ENCODE measurements around the gene TDRD15. TPM values are rescaled to one million over a fixed set of nuclear protein-coding genes. Genes with fewer than 3 reads are reported as not detected.

The TDRD15 gene
- total and polyA plus RNA-seq, 4 donors: 0.09 to 0.75 (median 0.42) TPM

DNA sequence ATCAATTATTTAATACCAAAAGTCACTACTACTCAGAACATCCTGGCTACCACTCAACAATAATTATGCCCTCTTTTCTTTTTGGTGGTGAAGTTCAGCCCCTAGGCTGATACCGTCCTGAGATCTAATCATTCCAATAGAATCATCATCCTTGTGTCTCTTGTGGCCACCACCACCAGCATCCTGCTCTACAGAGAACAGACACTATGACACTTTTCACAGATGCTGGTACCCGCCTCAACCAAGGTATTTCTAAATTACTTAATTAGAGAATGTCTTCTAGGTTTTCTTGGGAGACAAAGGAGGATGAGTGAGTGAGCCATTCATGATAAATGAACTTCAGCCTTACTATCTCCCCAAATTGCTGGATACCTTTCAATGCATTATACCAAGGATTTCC is 60.0 kb downstream of the TDRD15 start:
- Histone ChIP-seq H3K27ac (ENCODE audit: low read depth in 1 of 2, low read length in 2 of 2) (no peak overlapping the region), H3K9ac (ENCODE audit: low read depth in 1 of 2, low read length in 2 of 2) (no peak overlapping the region), H3K4me3 (ENCODE audit: low read depth in 1 of 3, low read length in 3 of 3) (no peak overlapping the region), H3K9me3 (ENCODE audit: control insufficient read depth in 4 of 4, low read length in 3 of 4) (no peaks in the 10 kb centered on the region), H3K4me1 (ENCODE audit: control insufficient read depth in 4 of 4, insufficient read depth in 4 of 4, low read length in 3 of 4) (no peaks in the 10 kb centered on the region), H3K27me3 (ENCODE audit: control insufficient read depth in 4 of 4, insufficient read depth in 4 of 4, low read length in 3 of 4) (no peaks in the 10 kb centered on the region), H3K36me3 (ENCODE audit: control insufficient read depth in 4 of 4, insufficient read depth in 3 of 4, low read depth in 1 of 4, low read length in 3 of 4) (no peaks in the 10 kb centered on the region)
- TF ChIP-seq GABPA (IDR thresholded peaks at IDR 0.05 in 1 of 2, conservative IDR thresholded peaks at IDR 0.05 in 1 of 2) (no peak), EGR1 (IDR thresholded peaks at IDR 0.05; ENCODE audit: low read depth in 2 of 2) (no peak), JUND (IDR thresholded peaks at IDR 0.05) (no peak), FOXA2 (IDR thresholded peaks at IDR 0.05) (no peak), HNF4G (IDR thresholded peaks at IDR 0.05) (no peak), SP1 (IDR thresholded peaks at IDR 0.05) (no peak), RXRA (IDR thresholded peaks at IDR 0.05) (no peak)
- TF ChIP-seq, protein P1, sequence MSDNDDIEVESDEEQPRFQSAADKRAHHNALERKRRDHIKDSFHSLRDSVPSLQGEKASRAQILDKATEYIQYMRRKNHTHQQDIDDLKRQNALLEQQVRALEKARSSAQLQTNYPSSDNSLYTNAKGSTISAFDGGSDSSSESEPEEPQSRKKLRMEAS (IDR thresholded peaks at IDR 0.05): no peak
- 94% methylated on average over 2 of the region's 2 CpGs for WGBS
- DNase-seq (ENCODE audit: low spot score): no peak

DNA sequence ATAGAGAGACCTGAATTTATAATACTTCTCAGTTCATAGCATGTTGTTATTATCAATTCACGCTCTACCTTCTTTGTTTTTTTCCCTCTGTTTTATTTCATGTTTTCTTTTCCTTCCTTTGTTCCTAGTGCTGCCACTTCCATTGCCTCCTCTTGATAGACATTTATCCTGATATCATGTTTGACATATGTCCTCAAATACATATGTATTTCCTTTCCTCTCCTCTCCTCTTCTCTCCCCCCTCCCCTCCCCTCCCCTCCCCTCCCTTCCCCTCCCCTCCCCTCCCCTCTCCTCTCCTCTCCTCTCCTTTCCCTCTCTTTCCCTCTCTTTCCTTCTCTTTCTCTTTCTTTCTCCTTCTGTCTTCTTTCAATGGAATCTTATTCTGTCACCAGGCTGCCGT is 67.8 kb downstream of the TDRD15 start:
- Histone ChIP-seq H3K4me1 (ENCODE audit: control insufficient read depth in 4 of 4, insufficient read depth in 4 of 4, low read length in 3 of 4) (no peaks in the 10 kb centered on the region), H3K9ac (ENCODE audit: low read depth in 1 of 2, low read length in 2 of 2) (no peak overlapping the region), H3K4me3 (ENCODE audit: low read depth in 1 of 3, low read length in 3 of 3) (no peak overlapping the region), H3K27ac (ENCODE audit: low read depth in 1 of 2, low read length in 2 of 2) (no peak overlapping the region), H3K27me3 (ENCODE audit: control insufficient read depth in 4 of 4, insufficient read depth in 4 of 4, low read length in 3 of 4) (no peaks in the 10 kb centered on the region), H3K9me3 (ENCODE audit: control insufficient read depth in 4 of 4, low read length in 3 of 4) (no peaks in the 10 kb centered on the region), H3K36me3 (ENCODE audit: control insufficient read depth in 4 of 4, insufficient read depth in 3 of 4, low read depth in 1 of 4, low read length in 3 of 4) (no peaks in the 10 kb centered on the region)
- DNase-seq (ENCODE audit: low spot score): no peak
- 97% methylated on average over 2 of the region's 2 CpGs for WGBS
- TF ChIP-seq TAF1 (conservative IDR thresholded peaks at IDR 0.05) (no peak), JUND (IDR thresholded peaks at IDR 0.05) (no peak), SP1 (IDR thresholded peaks at IDR 0.05) (no peak), RAD21 (IDR thresholded peaks at IDR 0.05) (no peak), GABPA (IDR thresholded peaks at IDR 0.05 in 1 of 2, conservative IDR thresholded peaks at IDR 0.05 in 1 of 2) (no peak), RXRA (IDR thresholded peaks at IDR 0.05) (no peak), HNF4G (IDR thresholded peaks at IDR 0.05) (no peak), FOXA2 (IDR thresholded peaks at IDR 0.05) (no peak)
- TF ChIP-seq, protein P2, sequence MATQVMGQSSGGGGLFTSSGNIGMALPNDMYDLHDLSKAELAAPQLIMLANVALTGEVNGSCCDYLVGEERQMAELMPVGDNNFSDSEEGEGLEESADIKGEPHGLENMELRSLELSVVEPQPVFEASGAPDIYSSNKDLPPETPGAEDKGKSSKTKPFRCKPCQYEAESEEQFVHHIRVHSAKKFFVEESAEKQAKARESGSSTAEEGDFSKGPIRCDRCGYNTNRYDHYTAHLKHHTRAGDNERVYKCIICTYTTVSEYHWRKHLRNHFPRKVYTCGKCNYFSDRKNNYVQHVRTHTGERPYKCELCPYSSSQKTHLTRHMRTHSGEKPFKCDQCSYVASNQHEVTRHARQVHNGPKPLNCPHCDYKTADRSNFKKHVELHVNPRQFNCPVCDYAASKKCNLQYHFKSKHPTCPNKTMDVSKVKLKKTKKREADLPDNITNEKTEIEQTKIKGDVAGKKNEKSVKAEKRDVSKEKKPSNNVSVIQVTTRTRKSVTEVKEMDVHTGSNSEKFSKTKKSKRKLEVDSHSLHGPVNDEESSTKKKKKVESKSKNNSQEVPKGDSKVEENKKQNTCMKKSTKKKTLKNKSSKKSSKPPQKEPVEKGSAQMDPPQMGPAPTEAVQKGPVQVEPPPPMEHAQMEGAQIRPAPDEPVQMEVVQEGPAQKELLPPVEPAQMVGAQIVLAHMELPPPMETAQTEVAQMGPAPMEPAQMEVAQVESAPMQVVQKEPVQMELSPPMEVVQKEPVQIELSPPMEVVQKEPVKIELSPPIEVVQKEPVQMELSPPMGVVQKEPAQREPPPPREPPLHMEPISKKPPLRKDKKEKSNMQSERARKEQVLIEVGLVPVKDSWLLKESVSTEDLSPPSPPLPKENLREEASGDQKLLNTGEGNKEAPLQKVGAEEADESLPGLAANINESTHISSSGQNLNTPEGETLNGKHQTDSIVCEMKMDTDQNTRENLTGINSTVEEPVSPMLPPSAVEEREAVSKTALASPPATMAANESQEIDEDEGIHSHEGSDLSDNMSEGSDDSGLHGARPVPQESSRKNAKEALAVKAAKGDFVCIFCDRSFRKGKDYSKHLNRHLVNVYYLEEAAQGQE (IDR thresholded peaks at IDR 0.05): no peak
- TF ChIP-seq, protein P3, sequence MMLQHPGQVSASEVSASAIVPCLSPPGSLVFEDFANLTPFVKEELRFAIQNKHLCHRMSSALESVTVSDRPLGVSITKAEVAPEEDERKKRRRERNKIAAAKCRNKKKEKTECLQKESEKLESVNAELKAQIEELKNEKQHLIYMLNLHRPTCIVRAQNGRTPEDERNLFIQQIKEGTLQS (IDR thresholded peaks at IDR 0.05): no peak
- TF ChIP-seq, protein P1 (IDR thresholded peaks at IDR 0.05): no peak
- TF ChIP-seq, protein P4, sequence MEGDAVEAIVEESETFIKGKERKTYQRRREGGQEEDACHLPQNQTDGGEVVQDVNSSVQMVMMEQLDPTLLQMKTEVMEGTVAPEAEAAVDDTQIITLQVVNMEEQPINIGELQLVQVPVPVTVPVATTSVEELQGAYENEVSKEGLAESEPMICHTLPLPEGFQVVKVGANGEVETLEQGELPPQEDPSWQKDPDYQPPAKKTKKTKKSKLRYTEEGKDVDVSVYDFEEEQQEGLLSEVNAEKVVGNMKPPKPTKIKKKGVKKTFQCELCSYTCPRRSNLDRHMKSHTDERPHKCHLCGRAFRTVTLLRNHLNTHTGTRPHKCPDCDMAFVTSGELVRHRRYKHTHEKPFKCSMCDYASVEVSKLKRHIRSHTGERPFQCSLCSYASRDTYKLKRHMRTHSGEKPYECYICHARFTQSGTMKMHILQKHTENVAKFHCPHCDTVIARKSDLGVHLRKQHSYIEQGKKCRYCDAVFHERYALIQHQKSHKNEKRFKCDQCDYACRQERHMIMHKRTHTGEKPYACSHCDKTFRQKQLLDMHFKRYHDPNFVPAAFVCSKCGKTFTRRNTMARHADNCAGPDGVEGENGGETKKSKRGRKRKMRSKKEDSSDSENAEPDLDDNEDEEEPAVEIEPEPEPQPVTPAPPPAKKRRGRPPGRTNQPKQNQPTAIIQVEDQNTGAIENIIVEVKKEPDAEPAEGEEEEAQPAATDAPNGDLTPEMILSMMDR (IDR thresholded peaks at IDR 0.05; ENCODE audit: low read depth, low read length, missing input control): no peak

Other genes with a start within 250 kb of the TDRD15 start
- 1,000 to 10,000 TPM; 2,357 to 2,949 TPM for gene APOB, start 79.9 kb upstream of the TDRD15 start, total RNA-seq
- gene APOB, start 79.9 kb upstream of the TDRD15 start, polyA plus RNA-seq: 100 to 1,000 TPM; 431 to 570 TPM